ENCODE measurements around the gene CYP2D6.

DNA sequence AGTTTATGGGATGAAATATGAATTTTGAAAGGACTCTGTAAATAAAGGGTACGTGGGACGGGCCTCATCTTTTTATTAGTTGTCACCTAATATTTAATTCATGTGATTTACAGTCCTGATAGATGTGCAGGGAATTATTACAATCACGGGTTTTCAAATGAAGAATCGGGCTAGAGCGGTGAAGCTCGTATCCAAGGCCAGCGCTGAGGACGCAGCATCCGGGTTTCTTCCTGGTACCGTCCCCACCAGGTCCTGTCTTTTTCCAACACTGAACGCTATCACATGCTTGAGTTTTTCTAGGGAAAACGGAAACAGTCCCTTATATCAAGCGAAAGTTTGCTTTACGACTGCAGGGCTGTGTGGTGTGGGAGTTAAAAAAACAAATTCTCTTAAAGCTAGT is 50.3 kb downstream of the CYP2D6 start:
- TF ChIP-seq ZHX1 (CRISPR knock-in tag; IDR thresholded peaks at IDR 0.05; ENCODE audit: low read depth) (no peak), GATA4 (IDR thresholded peaks at IDR 0.05; ENCODE audit: borderline replicate concordance, low read depth) (no peak), MZF1 (CRISPR knock-in tag; IDR thresholded peaks at IDR 0.05; ENCODE audit: borderline replicate concordance) (no peak), ZNF263 (CRISPR knock-in tag; IDR thresholded peaks at IDR 0.05) (no peak), KAT7 (CRISPR knock-in tag; IDR thresholded peaks at IDR 0.05; ENCODE audit: borderline replicate concordance) (no peak), ZNF343 (CRISPR knock-in tag; IDR thresholded peaks at IDR 0.05) (no peak), HOXA5 (CRISPR knock-in tag; IDR thresholded peaks at IDR 0.05) (no peak), SRF (IDR thresholded peaks at IDR 0.05; ENCODE audit: low read depth, low read length) (no peak), CCAR2 (optimal IDR thresholded peaks at IDR 0.05; ENCODE audit: low read depth, low read length) (no peak), HMG20A (CRISPR knock-in tag; IDR thresholded peaks at IDR 0.05; ENCODE audit: borderline replicate concordance) (no peak), TCF7 (IDR thresholded peaks at IDR 0.05; ENCODE audit: low read depth) (no peak)
- TF ChIP-seq, protein P1, sequence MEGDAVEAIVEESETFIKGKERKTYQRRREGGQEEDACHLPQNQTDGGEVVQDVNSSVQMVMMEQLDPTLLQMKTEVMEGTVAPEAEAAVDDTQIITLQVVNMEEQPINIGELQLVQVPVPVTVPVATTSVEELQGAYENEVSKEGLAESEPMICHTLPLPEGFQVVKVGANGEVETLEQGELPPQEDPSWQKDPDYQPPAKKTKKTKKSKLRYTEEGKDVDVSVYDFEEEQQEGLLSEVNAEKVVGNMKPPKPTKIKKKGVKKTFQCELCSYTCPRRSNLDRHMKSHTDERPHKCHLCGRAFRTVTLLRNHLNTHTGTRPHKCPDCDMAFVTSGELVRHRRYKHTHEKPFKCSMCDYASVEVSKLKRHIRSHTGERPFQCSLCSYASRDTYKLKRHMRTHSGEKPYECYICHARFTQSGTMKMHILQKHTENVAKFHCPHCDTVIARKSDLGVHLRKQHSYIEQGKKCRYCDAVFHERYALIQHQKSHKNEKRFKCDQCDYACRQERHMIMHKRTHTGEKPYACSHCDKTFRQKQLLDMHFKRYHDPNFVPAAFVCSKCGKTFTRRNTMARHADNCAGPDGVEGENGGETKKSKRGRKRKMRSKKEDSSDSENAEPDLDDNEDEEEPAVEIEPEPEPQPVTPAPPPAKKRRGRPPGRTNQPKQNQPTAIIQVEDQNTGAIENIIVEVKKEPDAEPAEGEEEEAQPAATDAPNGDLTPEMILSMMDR (CRISPR knock-in tag; IDR thresholded peaks at IDR 0.05): no peak
- TF ChIP-seq, protein P2, sequence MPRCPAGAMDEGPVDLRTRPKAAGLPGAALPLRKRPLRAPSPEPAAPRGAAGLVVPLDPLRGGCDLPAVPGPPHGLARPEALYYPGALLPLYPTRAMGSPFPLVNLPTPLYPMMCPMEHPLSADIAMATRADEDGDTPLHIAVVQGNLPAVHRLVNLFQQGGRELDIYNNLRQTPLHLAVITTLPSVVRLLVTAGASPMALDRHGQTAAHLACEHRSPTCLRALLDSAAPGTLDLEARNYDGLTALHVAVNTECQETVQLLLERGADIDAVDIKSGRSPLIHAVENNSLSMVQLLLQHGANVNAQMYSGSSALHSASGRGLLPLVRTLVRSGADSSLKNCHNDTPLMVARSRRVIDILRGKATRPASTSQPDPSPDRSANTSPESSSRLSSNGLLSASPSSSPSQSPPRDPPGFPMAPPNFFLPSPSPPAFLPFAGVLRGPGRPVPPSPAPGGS (CRISPR knock-in tag; IDR thresholded peaks at IDR 0.05): no peak

Data from HepG2 (cell line).